DMS53 treated with DMSO at 0.1 percent for 48 hours (cell line): ENCODE results near the gene LSAMP.
A peak's percentile ranks its signal among the peaks of the same experiment; 100 is the strongest.
"Not testable (repeated sequence)": the region's sequence is repeated elsewhere in the genome, so short reads cannot be mapped to it uniquely, and the experiment has no call there.

Source experiments
- DNase-seq: peaks from one replicate; lab custom pipeline; 2025; ENCODE audit not compliant: unreplicated experiment; lab: John Stamatoyannopoulos, UW

LSAMP gene

DNA sequence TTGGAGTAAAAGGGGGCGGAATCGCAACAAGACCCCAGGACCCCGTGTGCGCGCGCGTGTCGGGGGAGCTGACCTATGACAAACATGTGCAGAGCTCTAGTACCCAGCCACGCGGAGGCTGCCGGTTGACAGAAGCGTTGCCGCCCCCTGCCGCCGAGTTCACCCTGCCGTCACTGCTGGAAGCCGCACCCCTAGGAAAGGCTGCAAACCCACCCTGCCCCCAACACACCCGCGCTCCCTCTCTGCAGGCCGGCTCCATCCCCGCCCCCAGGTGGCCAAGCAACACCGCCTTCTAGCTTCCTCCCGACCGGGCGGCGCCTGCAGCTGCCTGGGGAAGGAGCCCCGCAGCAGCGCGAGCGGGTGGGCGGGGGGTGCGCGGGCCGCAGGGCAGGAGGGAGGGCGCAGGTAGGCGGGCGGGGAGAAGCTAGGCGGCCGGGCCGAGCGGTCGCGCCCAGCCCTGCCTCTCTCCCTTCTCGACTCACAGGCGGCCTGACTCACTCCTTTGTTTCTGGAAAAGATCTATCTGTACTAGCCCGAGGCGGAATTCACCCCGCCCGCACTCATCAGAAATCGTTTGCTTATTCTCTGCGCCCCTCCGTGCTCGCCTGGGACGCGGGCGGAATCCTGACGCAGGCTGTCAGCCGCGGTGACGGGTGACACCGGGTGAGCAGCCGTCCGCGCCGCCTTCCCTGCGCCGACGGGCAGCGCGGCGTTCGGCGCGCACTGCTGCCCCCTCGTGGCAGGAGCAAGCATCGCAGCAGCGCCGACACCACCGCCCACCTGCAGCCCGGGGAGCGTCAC is 661.1 kb downstream of the LSAMP start:
- DNase-seq, result peak; percentile 68

DNA sequence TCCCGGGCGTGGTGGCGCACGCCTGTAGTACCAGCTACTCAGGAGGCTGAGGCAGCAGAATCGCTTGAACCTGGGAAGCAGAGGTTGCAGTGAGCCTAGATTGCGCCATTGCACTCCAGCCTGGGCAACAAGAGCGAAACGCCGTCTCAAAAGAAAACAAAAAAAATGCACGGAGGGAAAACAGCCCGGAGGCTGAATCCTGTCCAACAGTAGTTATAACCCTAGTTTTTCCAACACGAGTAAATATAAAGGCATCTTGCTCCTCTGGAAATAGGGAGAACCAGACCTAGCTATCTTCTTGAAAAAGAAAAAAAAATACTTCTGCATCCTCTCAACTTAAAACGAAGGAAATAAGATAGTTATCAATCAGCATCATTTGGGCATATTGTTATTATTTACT is 661.9 kb downstream of the LSAMP start:
- DNase-seq, result not testable (repeated sequence)

DNA sequence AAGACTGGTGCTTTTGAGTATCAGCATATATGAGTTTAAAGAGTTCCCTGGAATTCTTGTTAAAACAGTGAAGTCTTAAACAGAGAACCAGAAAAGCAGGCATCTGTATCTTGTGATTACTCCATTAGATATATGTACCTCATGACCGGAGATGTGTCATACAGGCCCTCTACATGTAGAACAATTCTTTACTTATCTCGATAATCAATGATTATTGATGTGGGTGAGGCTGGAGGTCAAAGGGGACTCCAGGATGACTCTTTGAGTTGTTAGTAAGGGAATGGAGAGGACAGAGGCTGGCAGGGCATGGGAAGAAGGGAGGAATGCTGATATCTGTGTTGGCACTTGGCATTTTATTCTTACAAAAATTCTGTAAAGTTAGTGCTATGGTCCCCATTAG is 666.3 kb downstream of the LSAMP start:
- DNase-seq, result no peak

DNA sequence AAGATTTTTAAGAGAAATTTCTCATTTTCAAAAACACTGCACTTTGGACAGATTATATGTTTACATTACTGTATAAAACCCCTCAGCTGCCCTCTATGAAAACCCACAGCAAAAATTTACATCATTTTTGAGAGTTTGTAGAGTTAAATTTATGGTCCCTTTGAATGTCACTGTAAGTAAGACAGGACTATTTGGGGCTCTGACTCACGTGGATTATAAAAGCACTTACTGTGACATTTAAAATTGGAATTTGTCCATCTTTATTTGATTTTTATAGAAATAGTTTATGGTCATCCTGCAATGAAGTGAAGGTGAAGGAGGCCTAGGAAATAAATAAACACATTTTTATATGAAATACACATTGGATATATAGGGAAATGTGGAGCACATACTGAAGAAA is 672.3 kb downstream of the LSAMP start:
- DNase-seq, result no peak

DNA sequence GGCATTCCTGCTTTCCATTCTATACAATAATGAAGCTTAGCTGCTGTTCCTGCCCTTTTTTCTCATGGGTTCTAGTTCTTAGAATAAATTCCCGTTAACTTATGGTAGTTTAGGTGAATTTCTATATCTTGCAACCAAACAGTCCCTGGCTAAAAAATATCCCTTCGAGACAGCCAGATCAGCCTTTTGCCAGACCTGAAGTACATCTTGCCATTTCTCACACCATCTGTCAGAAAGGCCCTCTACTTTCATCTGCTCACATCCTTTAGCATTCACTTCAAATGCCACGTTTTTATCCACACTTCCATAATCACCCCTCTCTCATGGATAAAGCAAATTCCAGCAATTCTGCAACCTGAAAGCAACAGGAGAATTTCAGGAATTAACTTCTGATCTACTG is 676.6 kb downstream of the LSAMP start:
- DNase-seq, result no peak

DNA sequence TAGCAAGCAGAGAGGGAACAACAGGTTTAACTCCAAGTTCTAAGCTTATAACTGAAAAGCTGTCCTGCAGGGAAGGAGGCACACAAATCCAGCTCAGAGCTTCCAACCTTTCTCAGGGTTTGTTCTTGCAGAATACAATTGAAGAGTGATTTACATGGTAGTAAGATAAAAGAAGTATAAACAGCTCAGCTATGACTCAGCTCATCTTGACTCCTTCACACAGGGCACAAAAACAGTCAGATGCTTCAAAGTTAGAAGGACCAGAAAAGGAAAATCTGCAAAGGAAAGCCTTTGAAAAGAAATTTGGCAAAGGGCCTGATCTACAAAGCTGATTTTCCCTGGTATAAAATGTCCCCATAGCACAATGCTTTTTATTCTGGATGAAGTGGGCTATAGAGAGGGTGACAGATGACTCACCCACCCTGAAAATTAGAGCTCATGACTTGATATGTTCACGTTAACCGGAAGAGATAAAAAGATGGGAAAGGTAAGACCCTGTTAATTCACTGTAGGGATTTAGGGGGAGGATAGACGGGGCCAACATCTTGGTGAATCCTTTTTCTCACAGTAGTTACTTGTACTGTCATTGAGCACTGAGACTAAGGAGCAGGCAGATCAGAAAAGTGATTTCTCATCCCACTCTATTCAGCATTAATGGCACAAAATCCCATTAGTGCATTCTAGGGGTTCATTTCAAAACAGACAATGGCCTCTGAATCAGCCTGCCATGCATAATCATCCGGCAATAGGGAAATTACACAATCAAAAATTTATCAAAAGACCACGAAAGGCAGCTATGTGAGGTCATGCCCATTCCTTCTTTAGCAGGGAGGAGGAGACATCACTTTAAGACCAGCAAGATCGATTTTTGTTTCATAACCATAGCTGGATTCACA is 678.5 kb downstream of the LSAMP start:
- no peak for DNase-seq

DNA sequence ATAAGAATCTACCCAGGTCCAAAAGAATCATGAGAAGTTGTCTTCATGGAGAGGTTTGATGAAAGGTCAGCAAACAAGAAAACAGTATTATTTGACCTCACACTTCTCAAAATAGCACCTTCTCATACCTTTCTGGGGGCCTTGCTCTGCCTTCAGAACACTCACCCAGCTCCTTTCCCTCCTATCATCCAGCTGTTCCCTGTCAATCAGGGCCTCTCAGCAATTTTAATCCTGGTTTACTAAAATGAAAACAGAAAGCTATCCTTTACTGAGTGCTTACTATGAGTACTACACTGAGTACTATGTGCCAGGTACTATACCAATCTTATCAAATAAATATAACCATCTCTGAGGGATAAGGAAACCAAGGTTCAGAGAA is 683.4 kb downstream of the LSAMP start:
- no peak for DNase-seq

DNA sequence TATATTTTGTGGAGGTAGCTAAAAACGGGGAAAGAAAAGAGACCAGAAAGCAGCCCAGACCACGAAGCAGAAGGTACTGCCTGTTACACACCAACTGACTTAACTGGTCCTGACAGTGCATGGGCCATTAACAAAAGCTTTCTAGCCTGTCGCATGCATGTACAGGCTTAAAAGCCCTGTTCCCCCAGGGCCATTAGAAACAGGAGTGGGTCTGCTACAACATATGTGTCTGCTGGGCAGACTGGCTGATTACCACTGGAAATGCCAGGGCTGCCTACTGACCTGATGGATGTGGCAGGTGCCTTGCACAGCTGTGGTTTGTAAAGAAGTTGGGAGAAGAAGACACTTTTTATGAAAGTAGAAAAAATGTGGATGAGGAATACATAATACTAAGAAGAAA is 684.6 kb downstream of the LSAMP start:
- no peak for DNase-seq

DNA sequence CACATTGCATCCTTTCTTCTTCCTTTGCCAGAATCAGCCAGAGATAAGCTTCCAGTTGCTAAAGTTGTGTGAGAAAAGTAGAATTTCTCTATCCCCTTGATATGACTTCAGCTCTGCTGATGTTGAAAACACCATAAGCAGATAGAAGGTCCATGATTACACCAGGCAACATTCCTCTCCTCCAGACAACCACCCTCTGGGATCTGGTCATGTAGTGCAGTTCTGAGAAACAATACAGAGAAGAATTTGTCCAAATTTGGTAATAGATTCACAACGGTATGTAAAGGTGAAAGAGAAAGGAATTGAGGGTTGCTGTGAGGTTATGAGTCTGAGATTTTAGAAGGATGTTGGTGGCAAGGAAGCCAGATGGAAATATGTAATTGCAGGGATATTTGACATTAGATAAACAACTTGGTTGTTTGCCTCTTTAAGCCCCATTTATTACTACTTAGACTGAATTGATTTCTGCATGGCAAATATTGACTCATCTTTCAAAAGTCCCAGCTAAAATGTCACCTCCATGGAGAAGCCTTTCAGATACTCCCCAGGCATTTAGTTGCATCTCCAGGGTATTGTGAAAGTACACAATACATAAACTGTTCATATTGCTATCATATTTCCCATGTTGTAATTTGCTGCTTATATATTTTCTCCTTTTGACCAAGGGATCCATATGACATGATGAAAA is 687.1 kb downstream of the LSAMP start:
- DNase-seq, result peak; percentile 59

DNA sequence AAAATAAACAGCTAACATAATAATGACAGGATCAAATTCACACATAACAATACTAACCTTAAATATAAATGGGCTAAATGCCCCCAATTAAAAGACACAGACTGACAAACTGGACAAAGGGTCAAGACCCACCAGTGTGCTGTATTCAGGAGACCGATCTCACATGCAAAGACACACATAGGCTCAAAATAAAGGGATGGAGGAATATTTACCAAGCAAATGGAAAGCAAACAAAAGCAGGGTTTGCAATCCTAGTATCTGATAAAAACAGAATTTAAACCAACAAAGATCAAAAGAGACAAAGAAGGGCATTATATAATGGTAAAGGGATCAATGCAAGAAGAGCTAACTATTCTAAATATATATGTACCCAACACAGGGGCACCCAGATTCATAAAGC is 692.3 kb downstream of the LSAMP start:
- DNase-seq, result not testable (repeated sequence)
